H1 (cell line): ENCODE data around the gene OGT. TPM values are rescaled to one million over a fixed set of nuclear protein-coding genes. Genes with fewer than 3 reads are reported as not detected.

Experiments used
- BACH1 ChIP-seq: IDR thresholded peaks from 2 replicates; pipeline ENCODE4 v1.6.1; 2012; ENCODE audit warnings: low read length, improper control_type of control experiment
- BRCA1 ChIP-seq: IDR thresholded peaks from 2 replicates; pipeline ENCODE4 v1.6.1; 2012; ENCODE audit warnings: low read depth, low read length, improper control_type of control experiment
- CEBPB ChIP-seq: IDR thresholded peaks from 2 replicates; pipeline ENCODE4 v1.6.1; 2012; ENCODE audit warnings: low read depth, low read length
- POU5F1 ChIP-seq: IDR thresholded peaks from 2 replicates; pipeline ENCODE4 v1.6.1; 2011; ENCODE audit warnings: low read depth, mild to moderate bottlenecking, low read length, moderate library complexity
- RFX5 ChIP-seq: IDR thresholded peaks from 2 replicates; pipeline ENCODE4 v1.6.1; 2011; ENCODE audit warnings: low read depth, low read length, improper control_type of control experiment, borderline replicate concordance
- RNF2 ChIP-seq: fragments of 200-900, 300-1000 bp; sonication (generic); IDR thresholded peaks from 2 replicates; pipeline ENCODE4 v1.7.1; 2016; ENCODE audit warnings: borderline replicate concordance, low read depth, mild to moderate bottlenecking, antibody characterized with exemption, low read length; ENCODE audit not compliant: poor library complexity, severe bottlenecking; ENCODE audit errors: missing control alignments
- SP1 ChIP-seq: IDR thresholded peaks from 2 replicates; pipeline ENCODE4 v1.6.1; 2011; ENCODE audit warnings: low read depth, low read length
- SP2 ChIP-seq: IDR thresholded peaks from 2 replicates; pipeline ENCODE4 v1.6.1; 2012; ENCODE audit warnings: mild to moderate bottlenecking, low read length, inconsistent platforms
- TBP ChIP-seq: IDR thresholded peaks from 2 replicates; pipeline ENCODE4 v1.6.1; 2011; ENCODE audit warnings: low read depth, low read length, improper control_type of control experiment
- YY1 ChIP-seq: IDR thresholded peaks from 2 replicates; pipeline ENCODE4 v1.6.1; 2011; ENCODE audit warnings: low read depth, mild to moderate bottlenecking, low read length
- polyA plus RNA-seq, 7 experiments: library from polyadenylated mRNA; depleted of rRNA in 3 of 7; stranded (reverse) in 5 of 7; unstranded in 2 of 7; fragments of >200 nt in 5 of 7; fragments of 200-250 nt in 2 of 7; gene quantifications; 1 replicate in 5 of 7; 2 replicates in 1 of 7; 4 replicates in 1 of 7; pipeline versions ENCODE4 v1.2.1 to v1.2.3, GENCODE V29; 2011 to 2013; ENCODE audit warnings: missing spikeins in 2 of 7, mixed read lengths in 2 of 7
- total RNA-seq: library from RNA; stranded (reverse); fragmentation: NEBNext Ultra II Directional; extraction: Animal tissue kit (Norgen Biotek cat#: 25700); gene quantifications from 2 replicates; pipeline ENCODE4 v1.2.1, GENCODE V29; 2021
- TF ChIP-seq, protein P1 (sequence below): fragments of 300-600 bp; sonication (generic); IDR thresholded peaks from 2 replicates; pipeline ENCODE4 v1.7.1; 2012; ENCODE audit warnings: low read length, moderate library complexity, mild to moderate bottlenecking, inconsistent platforms; ENCODE audit not compliant: insufficient replicate concordance

Gene OGT
- total and polyA plus RNA-seq, 2 of the 8 experiments (the other 6 are each of a cell fraction or from before 2014, with no cell fraction given): 130 to 169 TPM

DNA sequence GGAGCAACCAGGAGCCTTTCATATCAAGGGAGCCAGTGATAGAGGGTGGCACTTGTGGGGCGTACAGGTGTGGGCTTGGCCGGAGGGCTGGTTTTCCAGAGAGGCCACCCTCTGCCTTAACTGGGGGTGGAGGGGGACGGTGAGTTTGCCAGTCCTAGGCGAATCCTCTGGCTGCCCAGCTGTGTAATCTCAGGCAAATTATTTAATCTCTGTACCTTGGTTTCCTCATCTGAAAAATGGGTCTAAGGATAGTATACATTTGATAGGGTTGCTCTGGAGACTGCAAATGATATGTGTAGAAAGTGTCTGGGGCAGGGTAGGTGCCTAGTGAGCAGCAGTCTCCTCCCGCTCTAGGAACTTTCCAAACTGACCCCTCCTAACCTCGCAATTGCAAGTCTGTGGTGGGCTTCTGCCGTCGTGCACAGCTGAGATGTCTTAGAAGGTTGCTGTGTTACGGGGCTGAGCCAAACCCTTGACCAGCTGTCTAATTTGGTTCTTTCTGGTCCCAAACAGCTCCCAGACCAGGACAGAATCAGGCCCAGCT is 89.2 kb downstream of the OGT start (continued):
- TF ChIP-seq, protein P1, sequence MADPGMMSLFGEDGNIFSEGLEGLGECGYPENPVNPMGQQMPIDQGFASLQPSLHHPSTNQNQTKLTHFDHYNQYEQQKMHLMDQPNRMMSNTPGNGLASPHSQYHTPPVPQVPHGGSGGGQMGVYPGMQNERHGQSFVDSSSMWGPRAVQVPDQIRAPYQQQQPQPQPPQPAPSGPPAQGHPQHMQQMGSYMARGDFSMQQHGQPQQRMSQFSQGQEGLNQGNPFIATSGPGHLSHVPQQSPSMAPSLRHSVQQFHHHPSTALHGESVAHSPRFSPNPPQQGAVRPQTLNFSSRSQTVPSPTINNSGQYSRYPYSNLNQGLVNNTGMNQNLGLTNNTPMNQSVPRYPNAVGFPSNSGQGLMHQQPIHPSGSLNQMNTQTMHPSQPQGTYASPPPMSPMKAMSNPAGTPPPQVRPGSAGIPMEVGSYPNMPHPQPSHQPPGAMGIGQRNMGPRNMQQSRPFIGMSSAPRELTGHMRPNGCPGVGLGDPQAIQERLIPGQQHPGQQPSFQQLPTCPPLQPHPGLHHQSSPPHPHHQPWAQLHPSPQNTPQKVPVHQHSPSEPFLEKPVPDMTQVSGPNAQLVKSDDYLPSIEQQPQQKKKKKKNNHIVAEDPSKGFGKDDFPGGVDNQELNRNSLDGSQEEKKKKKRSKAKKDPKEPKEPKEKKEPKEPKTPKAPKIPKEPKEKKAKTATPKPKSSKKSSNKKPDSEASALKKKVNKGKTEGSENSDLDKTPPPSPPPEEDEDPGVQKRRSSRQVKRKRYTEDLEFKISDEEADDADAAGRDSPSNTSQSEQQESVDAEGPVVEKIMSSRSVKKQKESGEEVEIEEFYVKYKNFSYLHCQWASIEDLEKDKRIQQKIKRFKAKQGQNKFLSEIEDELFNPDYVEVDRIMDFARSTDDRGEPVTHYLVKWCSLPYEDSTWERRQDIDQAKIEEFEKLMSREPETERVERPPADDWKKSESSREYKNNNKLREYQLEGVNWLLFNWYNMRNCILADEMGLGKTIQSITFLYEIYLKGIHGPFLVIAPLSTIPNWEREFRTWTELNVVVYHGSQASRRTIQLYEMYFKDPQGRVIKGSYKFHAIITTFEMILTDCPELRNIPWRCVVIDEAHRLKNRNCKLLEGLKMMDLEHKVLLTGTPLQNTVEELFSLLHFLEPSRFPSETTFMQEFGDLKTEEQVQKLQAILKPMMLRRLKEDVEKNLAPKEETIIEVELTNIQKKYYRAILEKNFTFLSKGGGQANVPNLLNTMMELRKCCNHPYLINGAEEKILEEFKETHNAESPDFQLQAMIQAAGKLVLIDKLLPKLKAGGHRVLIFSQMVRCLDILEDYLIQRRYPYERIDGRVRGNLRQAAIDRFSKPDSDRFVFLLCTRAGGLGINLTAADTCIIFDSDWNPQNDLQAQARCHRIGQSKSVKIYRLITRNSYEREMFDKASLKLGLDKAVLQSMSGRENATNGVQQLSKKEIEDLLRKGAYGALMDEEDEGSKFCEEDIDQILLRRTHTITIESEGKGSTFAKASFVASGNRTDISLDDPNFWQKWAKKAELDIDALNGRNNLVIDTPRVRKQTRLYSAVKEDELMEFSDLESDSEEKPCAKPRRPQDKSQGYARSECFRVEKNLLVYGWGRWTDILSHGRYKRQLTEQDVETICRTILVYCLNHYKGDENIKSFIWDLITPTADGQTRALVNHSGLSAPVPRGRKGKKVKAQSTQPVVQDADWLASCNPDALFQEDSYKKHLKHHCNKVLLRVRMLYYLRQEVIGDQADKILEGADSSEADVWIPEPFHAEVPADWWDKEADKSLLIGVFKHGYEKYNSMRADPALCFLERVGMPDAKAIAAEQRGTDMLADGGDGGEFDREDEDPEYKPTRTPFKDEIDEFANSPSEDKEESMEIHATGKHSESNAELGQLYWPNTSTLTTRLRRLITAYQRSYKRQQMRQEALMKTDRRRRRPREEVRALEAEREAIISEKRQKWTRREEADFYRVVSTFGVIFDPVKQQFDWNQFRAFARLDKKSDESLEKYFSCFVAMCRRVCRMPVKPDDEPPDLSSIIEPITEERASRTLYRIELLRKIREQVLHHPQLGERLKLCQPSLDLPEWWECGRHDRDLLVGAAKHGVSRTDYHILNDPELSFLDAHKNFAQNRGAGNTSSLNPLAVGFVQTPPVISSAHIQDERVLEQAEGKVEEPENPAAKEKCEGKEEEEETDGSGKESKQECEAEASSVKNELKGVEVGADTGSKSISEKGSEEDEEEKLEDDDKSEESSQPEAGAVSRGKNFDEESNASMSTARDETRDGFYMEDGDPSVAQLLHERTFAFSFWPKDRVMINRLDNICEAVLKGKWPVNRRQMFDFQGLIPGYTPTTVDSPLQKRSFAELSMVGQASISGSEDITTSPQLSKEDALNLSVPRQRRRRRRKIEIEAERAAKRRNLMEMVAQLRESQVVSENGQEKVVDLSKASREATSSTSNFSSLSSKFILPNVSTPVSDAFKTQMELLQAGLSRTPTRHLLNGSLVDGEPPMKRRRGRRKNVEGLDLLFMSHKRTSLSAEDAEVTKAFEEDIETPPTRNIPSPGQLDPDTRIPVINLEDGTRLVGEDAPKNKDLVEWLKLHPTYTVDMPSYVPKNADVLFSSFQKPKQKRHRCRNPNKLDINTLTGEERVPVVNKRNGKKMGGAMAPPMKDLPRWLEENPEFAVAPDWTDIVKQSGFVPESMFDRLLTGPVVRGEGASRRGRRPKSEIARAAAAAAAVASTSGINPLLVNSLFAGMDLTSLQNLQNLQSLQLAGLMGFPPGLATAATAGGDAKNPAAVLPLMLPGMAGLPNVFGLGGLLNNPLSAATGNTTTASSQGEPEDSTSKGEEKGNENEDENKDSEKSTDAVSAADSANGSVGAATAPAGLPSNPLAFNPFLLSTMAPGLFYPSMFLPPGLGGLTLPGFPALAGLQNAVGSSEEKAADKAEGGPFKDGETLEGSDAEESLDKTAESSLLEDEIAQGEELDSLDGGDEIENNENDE: no peak
- no peak for TF ChIP-seq SP2
- no peak for TF ChIP-seq BRCA1
- no peak for TF ChIP-seq POU5F1
- TF ChIP-seq CEBPB: no peak
- no peak for TF ChIP-seq BACH1
- no peak for TF ChIP-seq RFX5
- no peak for TF ChIP-seq TBP
- no peak for TF ChIP-seq SP1
- no peak for TF ChIP-seq YY1
- no peak for TF ChIP-seq RNF2
